GM23338 (cell line): Measurements from ENCODE around the gene ERP44. TPM values are rescaled to one million over a fixed set of nuclear protein-coding genes. Genes with fewer than 3 reads are reported as not detected.

Source experiments
- ATAC-seq: fragments of 200-7000 bp; cut with Tn5 transposase; 3 replicates; pipeline ENCODE4 v1.9.1; 2020
- DNase-seq: peaks from one replicate; pipeline ENCODE4 v3.0.0-alpha.2; 2015; ENCODE audit warnings: low spot score
- H2AFZ ChIP-seq: fragments of 200-600 bp; sonication (generic); 2 replicates; pipeline ENCODE4 v1.8.0; 2016; ENCODE audit warnings: antibody characterized with exemption, mild to moderate bottlenecking, moderate library complexity
- H3F3A ChIP-seq: fragments of 200-600 bp; sonication (generic); replicated peaks from 2 replicates; pipeline ENCODE4 v1.8.0; 2017; ENCODE audit warnings: antibody characterized with exemption, mixed run types, low read depth
- H3K27ac ChIP-seq: fragments of 200-600 bp; sonication (generic); 2 replicates; pipeline ENCODE4 v1.6.1; 2016; ENCODE audit warnings: low read depth
- H3K27me3 ChIP-seq: fragments of 200-600 bp; sonication (generic); 2 replicates; pipeline ENCODE4 v1.8.0; 2016; ENCODE audit warnings: mild to moderate bottlenecking, mixed run types, moderate library complexity; ENCODE audit not compliant: insufficient read depth
- H3K36me3 ChIP-seq: fragments of 200-600 bp; sonication (generic); 2 replicates; pipeline ENCODE4 v1.8.0; 2016; ENCODE audit warnings: mild to moderate bottlenecking; ENCODE audit not compliant: insufficient read depth
- H3K4me1 ChIP-seq: fragments of 200-600 bp; sonication (generic); 2 replicates; pipeline ENCODE4 v1.8.0; 2016; ENCODE audit warnings: mild to moderate bottlenecking, moderate library complexity; ENCODE audit not compliant: insufficient read depth
- H3K4me2 ChIP-seq: fragments of 200-600 bp; sonication (generic); 2 replicates; pipeline ENCODE4 v1.7.1; 2017; ENCODE audit warnings: mixed run types
- H3K4me3 ChIP-seq: fragments of 200-600 bp; sonication (generic); 2 replicates; pipeline ENCODE4 v1.6.1; 2016; ENCODE audit warnings: mixed run types
- H3K79me2 ChIP-seq: fragments of 200-600 bp; sonication (generic); replicated peaks from 2 replicates; pipeline ENCODE4 v1.8.0; 2017; ENCODE audit warnings: mild to moderate bottlenecking; ENCODE audit not compliant: insufficient read depth
- H3K9me2 ChIP-seq: fragments of 200-600 bp; sonication (generic); 2 replicates; pipeline ENCODE4 v1.8.0; 2017; ENCODE audit not compliant: insufficient read depth
- H4K20me1 ChIP-seq: fragments of 200-600 bp; sonication (generic); replicated peaks from 2 replicates; pipeline ENCODE4 v1.8.0; 2017; ENCODE audit warnings: mild to moderate bottlenecking; ENCODE audit not compliant: insufficient read depth
- H3K27ac Mint-ChIP-seq: 2 replicates; pipeline ENCODE4 v1.8.0; 2020; ENCODE audit warnings: inconsistent platforms, mild to moderate bottlenecking, moderate library complexity, mixed read lengths
- H3K27me3 Mint-ChIP-seq: 3 replicates; pipeline ENCODE4 v1.8.0; 2022; ENCODE audit warnings: low read depth, mild to moderate bottlenecking, moderate library complexity, mixed read lengths, inconsistent platforms; ENCODE audit not compliant: insufficient read depth, poor library complexity
- H3K36me3 Mint-ChIP-seq: 3 replicates; pipeline ENCODE4 v1.8.0; 2021; ENCODE audit warnings: low read depth, mild to moderate bottlenecking, inconsistent platforms, moderate library complexity, mixed read lengths
- H3K4me1 Mint-ChIP-seq: 3 replicates; pipeline ENCODE4 v1.8.0; 2020; ENCODE audit warnings: mild to moderate bottlenecking, inconsistent platforms, mixed read lengths
- H3K4me3 Mint-ChIP-seq: 3 replicates; pipeline ENCODE4 v1.8.0; 2021; ENCODE audit warnings: moderate library complexity, mild to moderate bottlenecking, inconsistent platforms, mixed read lengths
- H3K9me3 Mint-ChIP-seq: 3 replicates; pipeline ENCODE4 v1.8.0; 2020; ENCODE audit warnings: moderate library complexity, mild to moderate bottlenecking, inconsistent platforms, mixed read lengths
- CREB1 ChIP-seq: fragments of 250-450 bp; sonication (Bioruptor Pico); IDR thresholded peaks from 2 replicates; pipeline ENCODE4 v1.5.0; 2020; ENCODE audit warnings: low read depth, mild to moderate bottlenecking, moderate library complexity
- ETS1 ChIP-seq: IDR thresholded peaks from 2 replicates; pipeline ENCODE4 v1.6.1; 2016; ENCODE audit warnings: antibody characterized with exemption
- EZH2 ChIP-seq: fragments of 200-600 bp; sonication (generic); IDR thresholded peaks from one replicate; pipeline ENCODE4 v1.8.0; 2017; ENCODE audit warnings: antibody characterized with exemption, mild to moderate bottlenecking, low read depth; ENCODE audit not compliant: unreplicated experiment
- EZH2phosphoT487 ChIP-seq: fragments of 200-600 bp; sonication (generic); IDR thresholded peaks from one replicate; pipeline ENCODE4 v1.8.1; 2018; ENCODE audit warnings: antibody characterized with exemption; ENCODE audit not compliant: unreplicated experiment
- JUNB ChIP-seq: IDR thresholded peaks from one replicate; pipeline ENCODE4 v1.6.1; 2016; ENCODE audit warnings: antibody characterized with exemption; ENCODE audit not compliant: unreplicated experiment
- POLR2AphosphoS5 ChIP-seq: IDR thresholded peaks from 2 replicates; pipeline ENCODE4 v1.6.1; 2016; ENCODE audit warnings: antibody characterized with exemption, low read depth
- STAT1 ChIP-seq: IDR thresholded peaks from one replicate; pipeline ENCODE4 v1.6.1; 2016; ENCODE audit warnings: antibody characterized with exemption; ENCODE audit not compliant: unreplicated experiment
- ZNF114 ChIP-seq: fragments of 250-450 bp; sonication (Bioruptor Pico); IDR thresholded peaks from 2 replicates; pipeline ENCODE4 v1.5.0; 2020; ENCODE audit warnings: mild to moderate bottlenecking, moderate library complexity
- ZNF331 ChIP-seq: fragments of 250-450 bp; sonication (Bioruptor Pico); IDR thresholded peaks from 2 replicates; pipeline ENCODE4 v1.5.0; 2020; ENCODE audit warnings: low read depth, mild to moderate bottlenecking, moderate library complexity
- polyA plus RNA-seq: library from polyadenylated mRNA; unstranded; fragments of >200 nt; fragmentation: Nextera tagmentation; extraction: Ambion mirVana; gene quantifications from 2 replicates; pipeline ENCODE4 v1.2.1, GENCODE V29; 2016
- total RNA-seq: library from RNA; depleted of rRNA; stranded (reverse); fragments of >200 nt; shearing (Covaris generic); gene quantifications from 2 replicates; pipeline ENCODE4 v1.2.3, GENCODE V29; 2014
- TF ChIP-seq, protein P1 (sequence below): IDR thresholded peaks from one replicate; pipeline ENCODE4 v1.6.1; 2018; ENCODE audit warnings: antibody characterized with exemption; ENCODE audit not compliant: unreplicated experiment
- TF ChIP-seq, protein P2 (sequence below), 2 experiments: fragments of 200-600 bp in 1 of 2; sonication (generic) in 1 of 2; conservative IDR thresholded peaks; 2 replicates each; pipeline versions ENCODE4 v1.5.1 to v1.6.1; 2016 to 2017; ENCODE audit warnings: antibody characterized with exemption in 2 of 2, low read depth in 2 of 2, mild to moderate bottlenecking in 2 of 2, moderate library complexity in 1 of 2

Gene ERP44
- total and polyA plus RNA-seq, 2 experiments from 2014 or later = 13.0 to 24.1 TPM

GRCh38 chr9:99966001-99966400 lies 132.8 kb downstream of the ERP44 start (continued):
- TF ChIP-seq, protein P1, sequence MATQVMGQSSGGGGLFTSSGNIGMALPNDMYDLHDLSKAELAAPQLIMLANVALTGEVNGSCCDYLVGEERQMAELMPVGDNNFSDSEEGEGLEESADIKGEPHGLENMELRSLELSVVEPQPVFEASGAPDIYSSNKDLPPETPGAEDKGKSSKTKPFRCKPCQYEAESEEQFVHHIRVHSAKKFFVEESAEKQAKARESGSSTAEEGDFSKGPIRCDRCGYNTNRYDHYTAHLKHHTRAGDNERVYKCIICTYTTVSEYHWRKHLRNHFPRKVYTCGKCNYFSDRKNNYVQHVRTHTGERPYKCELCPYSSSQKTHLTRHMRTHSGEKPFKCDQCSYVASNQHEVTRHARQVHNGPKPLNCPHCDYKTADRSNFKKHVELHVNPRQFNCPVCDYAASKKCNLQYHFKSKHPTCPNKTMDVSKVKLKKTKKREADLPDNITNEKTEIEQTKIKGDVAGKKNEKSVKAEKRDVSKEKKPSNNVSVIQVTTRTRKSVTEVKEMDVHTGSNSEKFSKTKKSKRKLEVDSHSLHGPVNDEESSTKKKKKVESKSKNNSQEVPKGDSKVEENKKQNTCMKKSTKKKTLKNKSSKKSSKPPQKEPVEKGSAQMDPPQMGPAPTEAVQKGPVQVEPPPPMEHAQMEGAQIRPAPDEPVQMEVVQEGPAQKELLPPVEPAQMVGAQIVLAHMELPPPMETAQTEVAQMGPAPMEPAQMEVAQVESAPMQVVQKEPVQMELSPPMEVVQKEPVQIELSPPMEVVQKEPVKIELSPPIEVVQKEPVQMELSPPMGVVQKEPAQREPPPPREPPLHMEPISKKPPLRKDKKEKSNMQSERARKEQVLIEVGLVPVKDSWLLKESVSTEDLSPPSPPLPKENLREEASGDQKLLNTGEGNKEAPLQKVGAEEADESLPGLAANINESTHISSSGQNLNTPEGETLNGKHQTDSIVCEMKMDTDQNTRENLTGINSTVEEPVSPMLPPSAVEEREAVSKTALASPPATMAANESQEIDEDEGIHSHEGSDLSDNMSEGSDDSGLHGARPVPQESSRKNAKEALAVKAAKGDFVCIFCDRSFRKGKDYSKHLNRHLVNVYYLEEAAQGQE = no peak
- TF ChIP-seq EZH2phosphoT487 (no peak), POLR2AphosphoS5 (no peak)

GRCh38 chr9:99964336-99964735 lies 134.5 kb downstream of the ERP44 start:
- Mint-ChIP-seq H3K9me3 (no peaks in the 10 kb centered on the region), H3K4me1 (peaks cover 27% of the 10 kb centered on the region), H3K36me3 (no peaks in the 10 kb centered on the region), H3K4me3 (no peak overlapping the region), H3K27ac (no peak overlapping the region), H3K27me3 (no peaks in the 10 kb centered on the region)
- H4K20me1 ChIP-seq = no peaks in the 10 kb centered on the region
- H3K4me1 ChIP-seq = peaks cover 3% of the 10 kb centered on the region; the same call in 1 of the 2 replicates
- H3K27me3 ChIP-seq = no peaks in the 10 kb centered on the region
- no peak for TF ChIP-seq EZH2
- TF ChIP-seq, protein P2, sequence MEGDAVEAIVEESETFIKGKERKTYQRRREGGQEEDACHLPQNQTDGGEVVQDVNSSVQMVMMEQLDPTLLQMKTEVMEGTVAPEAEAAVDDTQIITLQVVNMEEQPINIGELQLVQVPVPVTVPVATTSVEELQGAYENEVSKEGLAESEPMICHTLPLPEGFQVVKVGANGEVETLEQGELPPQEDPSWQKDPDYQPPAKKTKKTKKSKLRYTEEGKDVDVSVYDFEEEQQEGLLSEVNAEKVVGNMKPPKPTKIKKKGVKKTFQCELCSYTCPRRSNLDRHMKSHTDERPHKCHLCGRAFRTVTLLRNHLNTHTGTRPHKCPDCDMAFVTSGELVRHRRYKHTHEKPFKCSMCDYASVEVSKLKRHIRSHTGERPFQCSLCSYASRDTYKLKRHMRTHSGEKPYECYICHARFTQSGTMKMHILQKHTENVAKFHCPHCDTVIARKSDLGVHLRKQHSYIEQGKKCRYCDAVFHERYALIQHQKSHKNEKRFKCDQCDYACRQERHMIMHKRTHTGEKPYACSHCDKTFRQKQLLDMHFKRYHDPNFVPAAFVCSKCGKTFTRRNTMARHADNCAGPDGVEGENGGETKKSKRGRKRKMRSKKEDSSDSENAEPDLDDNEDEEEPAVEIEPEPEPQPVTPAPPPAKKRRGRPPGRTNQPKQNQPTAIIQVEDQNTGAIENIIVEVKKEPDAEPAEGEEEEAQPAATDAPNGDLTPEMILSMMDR (conservative IDR thresholded peaks at IDR 0.05; ENCODE audit: low read depth in 2 of 2) = no peak
- no peak for TF ChIP-seq EZH2phosphoT487
- TF ChIP-seq ZNF331 (CRISPR knock-in tag) = no peak
- TF ChIP-seq JUNB = no peak
- H3K27ac ChIP-seq = no peak overlapping the region
- H3F3A ChIP-seq = no peaks in the 10 kb centered on the region
- ATAC-seq (no peak), DNase-seq (no peak)
- H3K36me3 ChIP-seq = no peaks in the 10 kb centered on the region
- H3K9me2 ChIP-seq = no peaks in the 10 kb centered on the region
- H3K4me3 ChIP-seq = no peak overlapping the region
- H3K79me2 ChIP-seq = no peaks in the 10 kb centered on the region
- no peak overlapping the region for H3K4me2 ChIP-seq
- no peak overlapping the region for H2AFZ ChIP-seq

DNA sequence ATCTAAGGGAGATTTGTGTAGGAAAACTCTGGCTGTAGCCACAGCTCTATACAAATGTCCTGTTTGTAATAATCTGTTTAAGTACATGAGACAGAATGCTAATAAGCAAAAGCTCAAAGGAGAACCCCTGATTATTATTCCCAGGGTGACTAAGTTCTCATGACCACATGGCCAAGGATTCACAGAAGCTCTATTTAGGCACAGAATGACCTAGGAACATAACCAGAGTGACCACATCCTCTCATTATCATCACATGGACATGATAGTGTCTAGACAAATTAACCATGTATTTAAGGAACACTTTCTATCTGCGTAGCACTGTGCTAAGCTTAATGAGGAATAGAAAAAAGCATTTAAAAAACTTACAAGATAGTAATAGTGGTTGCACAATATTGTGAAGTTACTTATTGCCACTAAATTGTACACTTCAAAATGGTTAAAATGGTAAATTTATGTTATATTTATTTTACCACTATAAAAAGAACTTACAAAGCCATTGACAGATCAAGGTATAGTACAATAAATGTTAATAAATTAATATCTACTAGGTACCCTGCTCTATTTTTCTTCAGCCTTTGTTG lies 136.0 kb downstream of the ERP44 start:
- H4K20me1 ChIP-seq = no peaks in the 10 kb centered on the region
- no peaks in the 10 kb centered on the region for H3K9me2 ChIP-seq
- H3K4me1 ChIP-seq = peaks cover 3% of the 10 kb centered on the region; the same call in 1 of the 2 replicates
- Mint-ChIP-seq H3K4me3 (no peak overlapping the region), H3K9me3 (no peaks in the 10 kb centered on the region), H3K27me3 (no peaks in the 10 kb centered on the region), H3K27ac (no peak overlapping the region), H3K36me3 (no peaks in the 10 kb centered on the region), H3K4me1 (peaks cover 17% of the 10 kb centered on the region)
- H3K36me3 ChIP-seq = no peaks in the 10 kb centered on the region
- H3K4me2 ChIP-seq = no peak overlapping the region
- H3K4me3 ChIP-seq = no peak overlapping the region
- no peaks in the 10 kb centered on the region for H3K27me3 ChIP-seq
- no peak overlapping the region for H3K27ac ChIP-seq
- H3K79me2 ChIP-seq = no peaks in the 10 kb centered on the region
- no peak for ATAC-seq
- no peaks in the 10 kb centered on the region for H3F3A ChIP-seq
- DNase-seq = no peak
- no peak overlapping the region for H2AFZ ChIP-seq
- TF ChIP-seq ETS1 (no peak), CREB1 (CRISPR knock-in tag) (no peak), JUNB (no peak), EZH2 (no peak), EZH2phosphoT487 (no peak), STAT1 (no peak), ZNF331 (CRISPR knock-in tag) (no peak), POLR2AphosphoS5 (no peak), ZNF114 (CRISPR knock-in tag) (no peak)
- TF ChIP-seq, protein P2 (conservative IDR thresholded peaks at IDR 0.05; ENCODE audit: low read depth in 2 of 2) = no peak
